ENCODE results near the gene GPR160. TPM values are rescaled to one million over a fixed set of nuclear protein-coding genes. Genes with fewer than 3 reads are reported as not detected.

Gene GPR160
- total and polyA plus RNA-seq, 4 donors = 1.0 to 12.9 (median 3.4) TPM

DNA sequence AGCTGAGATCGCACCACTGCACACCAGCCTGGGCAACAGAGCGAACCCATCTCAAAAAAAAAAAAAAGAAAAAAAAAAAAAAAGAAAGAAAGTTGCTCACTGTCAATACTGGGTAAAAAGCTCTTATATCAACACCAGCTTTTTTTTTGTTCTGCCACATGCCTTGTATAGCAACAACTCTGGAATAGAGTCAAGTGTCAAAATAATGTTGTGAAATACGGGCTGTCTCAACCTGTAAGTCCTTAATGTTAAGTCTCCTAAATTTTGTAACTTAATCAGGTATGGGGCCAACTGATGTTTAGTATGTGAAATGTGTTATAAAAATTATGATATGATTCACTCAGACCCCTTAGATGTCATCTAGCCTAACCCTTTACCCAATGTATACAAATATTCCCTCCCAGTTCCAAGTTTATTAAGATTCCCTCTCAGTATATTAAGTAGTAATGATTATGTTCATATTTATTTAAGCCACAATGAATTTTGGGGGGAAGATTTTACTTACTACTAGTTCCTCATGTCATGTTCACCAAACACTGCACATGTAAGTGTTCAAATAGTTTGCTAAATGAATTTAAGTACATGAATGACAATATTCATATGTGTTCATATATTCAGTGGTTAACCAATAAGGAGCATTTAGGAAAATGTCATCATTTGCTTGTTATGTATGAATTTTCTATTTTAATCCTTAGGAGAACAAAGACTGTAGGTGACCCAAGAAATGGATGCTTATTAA is 52.2 kb downstream of the GPR160 start:
- Histone ChIP-seq H3K36me3 (ENCODE audit: control insufficient read depth in 1 of 2, insufficient read depth in 2 of 2, low read length in 1 of 2) (peaks cover 0 to 6% of the 10 kb centered on the region in 2 donors), H3K27ac (ENCODE audit: low read depth in 1 of 2, low read length in 2 of 2) (no peak overlapping the region), H3K9me3 (ENCODE audit: control insufficient read depth, low read length) (no peaks in the 10 kb centered on the region), H3K4me3 (ENCODE audit: low read length in 2 of 2) (no peak overlapping the region), H3K4me1 (ENCODE audit: control insufficient read depth in 1 of 2, insufficient read depth in 2 of 2, low read length in 2 of 2) (no peaks in the 10 kb centered on the region), H3K27me3 (ENCODE audit: control insufficient read depth in 1 of 2, insufficient read depth in 2 of 2, low read length in 1 of 2) (no peaks in the 10 kb centered on the region)
- DNase-seq (no peak), ATAC-seq (ENCODE audit: low FRiP score) (no peak)
- WGBS, 2 donors = 86 to 92% methylated on average over 3 of the region's 3 CpGs
- intact Hi-C loops (cut with DNase I) = loop anchor here in 1 of 2 donors (10.0 kb wide), 1 partner anchor 95 kb away; no protein-coding TSS in a partner anchor

DNA sequence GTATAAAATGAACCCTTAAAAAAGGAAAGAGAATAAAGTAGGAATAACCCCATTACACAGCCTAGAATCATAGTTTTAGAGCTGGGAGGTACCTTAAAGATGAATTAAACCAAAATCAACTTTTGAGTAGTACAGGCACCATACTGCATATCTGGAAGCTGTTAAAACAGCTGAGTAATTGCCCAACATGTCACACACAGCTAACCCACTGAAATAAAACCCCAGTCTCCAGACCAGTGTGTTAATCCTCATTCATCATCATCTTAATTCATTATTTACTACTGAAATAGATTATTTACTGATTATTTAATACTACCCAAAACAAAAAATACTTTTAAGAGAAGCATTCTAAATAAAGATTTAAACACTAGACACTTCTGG is 52.8 kb downstream of the GPR160 start:
- no peak for DNase-seq
- Histone ChIP-seq H3K9me3 (ENCODE audit: control insufficient read depth, low read length) (no peaks in the 10 kb centered on the region), H3K27ac (ENCODE audit: low read depth in 1 of 2, low read length in 2 of 2) (no peak overlapping the region), H3K4me3 (ENCODE audit: low read length in 2 of 2) (no peak overlapping the region), H3K4me1 (ENCODE audit: control insufficient read depth in 1 of 2, insufficient read depth in 2 of 2, low read length in 2 of 2) (no peaks in the 10 kb centered on the region), H3K27me3 (ENCODE audit: control insufficient read depth in 1 of 2, insufficient read depth in 2 of 2, low read length in 1 of 2) (no peaks in the 10 kb centered on the region), H3K36me3 (ENCODE audit: control insufficient read depth in 1 of 2, insufficient read depth in 2 of 2, low read length in 1 of 2) (peaks cover 0 to 6% of the 10 kb centered on the region in 2 donors)
- intact Hi-C loops (cut with DNase I) = loop anchor here in 1 of 2 donors (10.0 kb wide), 1 partner anchor 96 kb away; no protein-coding TSS in a partner anchor
- ATAC-seq (ENCODE audit: low FRiP score) = no peak

GRCh38 chr3:170092907-170093306 is 55.1 kb downstream of the GPR160 start:
- no peak overlapping the region for H3K4me3 ChIP-seq (ENCODE audit: low read length in 2 of 2)
- intact Hi-C loops (cut with DNase I) = loop anchor here in 1 of 2 donors (10.0 kb wide), 1 partner anchor 98 kb away; no protein-coding TSS in a partner anchor
- peaks cover 2 to 7% of the 10 kb centered on the region in 2 donors for H3K36me3 ChIP-seq (ENCODE audit: control insufficient read depth in 1 of 2, insufficient read depth in 2 of 2, low read length in 1 of 2)
- H3K4me1 ChIP-seq (ENCODE audit: control insufficient read depth in 1 of 2, insufficient read depth in 2 of 2, low read length in 2 of 2) = no peaks in the 10 kb centered on the region
- no peak overlapping the region for H3K27ac ChIP-seq (ENCODE audit: low read depth in 1 of 2, low read length in 2 of 2)
- H3K27me3 ChIP-seq (ENCODE audit: control insufficient read depth in 1 of 2, insufficient read depth in 2 of 2, low read length in 1 of 2) = no peaks in the 10 kb centered on the region
- DNase-seq (no peak), ATAC-seq (ENCODE audit: low FRiP score) (no peak)
- H3K9me3 ChIP-seq (ENCODE audit: control insufficient read depth, low read length) = no peaks in the 10 kb centered on the region
- 93 to 97% methylated on average over 3 of the region's 3 CpGs for WGBS, 2 donors

- H3K4me3 ChIP-seq (ENCODE audit: low read length in 2 of 2) = no peak overlapping the region
- WGBS, 2 donors = 66 to 71% methylated on average over 4 of the region's 4 CpGs
- DNase-seq (no peak), ATAC-seq (ENCODE audit: low FRiP score) (no peak)
- H3K36me3 ChIP-seq (ENCODE audit: control insufficient read depth in 1 of 2, insufficient read depth in 2 of 2, low read length in 1 of 2) = peaks cover 4 to 7% of the 10 kb centered on the region in 2 donors
- no peaks in the 10 kb centered on the region for H3K4me1 ChIP-seq (ENCODE audit: control insufficient read depth in 1 of 2, insufficient read depth in 2 of 2, low read length in 2 of 2)
- no peaks in the 10 kb centered on the region for H3K9me3 ChIP-seq (ENCODE audit: control insufficient read depth, low read length)
- intact Hi-C loops (cut with DNase I) = loop anchor here in 1 of 2 donors (10.0 kb wide), 1 partner anchor 101 kb away; no protein-coding TSS in a partner anchor
- no peaks in the 10 kb centered on the region for H3K27me3 ChIP-seq (ENCODE audit: control insufficient read depth in 1 of 2, insufficient read depth in 2 of 2, low read length in 1 of 2)
- no peak overlapping the region for H3K27ac ChIP-seq (ENCODE audit: low read depth in 1 of 2, low read length in 2 of 2)
Observed at GRCh38 chr3:170095771-170096170, 58.0 kb downstream of the GPR160 start.

DNA sequence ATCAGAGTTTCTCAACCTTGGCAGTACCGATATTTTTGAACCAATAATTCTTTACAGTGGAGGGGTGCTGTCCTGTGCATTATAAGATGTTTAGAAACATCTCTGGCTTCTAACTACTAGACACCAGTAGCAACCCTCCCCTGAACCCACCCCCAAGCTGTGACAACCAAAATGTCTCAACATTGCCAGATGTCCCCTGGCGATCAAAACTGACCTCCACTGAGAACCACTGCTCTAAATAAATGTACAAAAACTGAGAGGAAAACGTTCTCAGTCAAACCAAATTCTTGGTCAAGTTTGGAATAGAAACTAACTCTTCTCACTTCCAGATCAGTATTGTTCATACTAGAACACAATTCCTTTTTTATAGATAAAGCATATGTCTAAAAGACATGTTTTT is 58.5 kb downstream of the GPR160 start:
- no peaks in the 10 kb centered on the region for H3K9me3 ChIP-seq (ENCODE audit: control insufficient read depth, low read length)
- no peak overlapping the region for H3K27ac ChIP-seq (ENCODE audit: low read depth in 1 of 2, low read length in 2 of 2)
- 82 to 83% methylated on average over 3 of the region's 3 CpGs for WGBS, 2 donors
- no peak overlapping the region for H3K4me3 ChIP-seq (ENCODE audit: low read length in 2 of 2)
- intact Hi-C loops (cut with DNase I) = loop anchor here in 1 of 2 donors (10.0 kb wide), 1 partner anchor 102 kb away; no protein-coding TSS in a partner anchor
- no peak for ATAC-seq (ENCODE audit: low FRiP score)
- peaks cover 4 to 7% of the 10 kb centered on the region in 2 donors for H3K36me3 ChIP-seq (ENCODE audit: control insufficient read depth in 1 of 2, insufficient read depth in 2 of 2, low read length in 1 of 2)
- H3K27me3 ChIP-seq (ENCODE audit: control insufficient read depth in 1 of 2, insufficient read depth in 2 of 2, low read length in 1 of 2) = no peaks in the 10 kb centered on the region
- no peak for DNase-seq
- H3K4me1 ChIP-seq (ENCODE audit: control insufficient read depth in 1 of 2, insufficient read depth in 2 of 2, low read length in 2 of 2) = no peaks in the 10 kb centered on the region

GRCh38 chr3:170098753-170099152 is 61.0 kb downstream of the GPR160 start:
- Histone ChIP-seq H3K4me3 (ENCODE audit: low read length in 2 of 2) (no peak overlapping the region), H3K27me3 (ENCODE audit: control insufficient read depth in 1 of 2, insufficient read depth in 2 of 2, low read length in 1 of 2) (no peaks in the 10 kb centered on the region), H3K27ac (ENCODE audit: low read depth in 1 of 2, low read length in 2 of 2) (no peak overlapping the region), H3K36me3 (ENCODE audit: control insufficient read depth in 1 of 2, insufficient read depth in 2 of 2, low read length in 1 of 2) (peaks cover 7 to 9% of the 10 kb centered on the region in 2 donors), H3K9me3 (ENCODE audit: control insufficient read depth, low read length) (no peaks in the 10 kb centered on the region), H3K4me1 (ENCODE audit: control insufficient read depth in 1 of 2, insufficient read depth in 2 of 2, low read length in 2 of 2) (no peaks in the 10 kb centered on the region)
- no peak for ATAC-seq (ENCODE audit: low FRiP score)
- intact Hi-C loops (cut with DNase I) = loop anchor here in 1 of 2 donors (10.0 kb wide), 1 partner anchor 104 kb away; no protein-coding TSS in a partner anchor
- no peak for DNase-seq
- 41 to 50% methylated on average over 1 of the region's 1 CpG for WGBS, 2 donors

- H3K27me3 ChIP-seq (ENCODE audit: control insufficient read depth in 1 of 2, insufficient read depth in 2 of 2, low read length in 1 of 2) = no peaks in the 10 kb centered on the region
- intact Hi-C loops (cut with DNase I) = no loop called here
- ATAC-seq (ENCODE audit: low FRiP score) = no peak
- no peak overlapping the region for H3K27ac ChIP-seq (ENCODE audit: low read depth in 1 of 2, low read length in 2 of 2)
- H3K9me3 ChIP-seq (ENCODE audit: control insufficient read depth, low read length) = no peaks in the 10 kb centered on the region
- no peak for DNase-seq
- no peaks in the 10 kb centered on the region for H3K4me1 ChIP-seq (ENCODE audit: control insufficient read depth in 1 of 2, insufficient read depth in 2 of 2, low read length in 2 of 2)
- H3K36me3 ChIP-seq (ENCODE audit: control insufficient read depth in 1 of 2, insufficient read depth in 2 of 2, low read length in 1 of 2) = peaks cover 3 to 10% of the 10 kb centered on the region in 2 donors
- 81 to 86% methylated on average over 1 of the region's 1 CpG for whole genome bisulfite sequencing, 2 donors
- no peak overlapping the region for H3K4me3 ChIP-seq (ENCODE audit: low read length in 2 of 2)
Observed at GRCh38 chr3:170100944-170101343, 63.1 kb downstream of the GPR160 start.

DNA sequence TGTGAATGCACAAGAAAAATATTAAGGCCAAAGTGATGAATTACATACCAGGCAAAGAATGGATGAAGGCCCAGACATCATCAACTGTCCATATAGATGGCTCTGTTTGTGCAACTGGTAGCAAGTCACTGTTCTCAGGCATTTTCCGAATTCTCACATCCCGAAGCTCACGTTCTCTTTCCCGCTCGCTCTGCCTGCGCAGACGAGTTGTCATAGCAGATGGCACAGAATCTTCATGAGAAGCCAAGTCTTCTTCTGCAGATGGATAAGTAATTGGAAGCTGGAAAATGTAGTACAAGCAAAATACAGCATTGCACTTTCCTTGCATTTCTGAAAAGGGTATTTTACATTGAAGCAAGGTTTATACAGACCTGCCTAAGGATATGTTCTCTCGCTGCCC is 64.6 kb downstream of the GPR160 start:
- no peaks in the 10 kb centered on the region for H3K4me1 ChIP-seq (ENCODE audit: control insufficient read depth in 1 of 2, insufficient read depth in 2 of 2, low read length in 2 of 2)
- DNase-seq = no peak
- peaks cover 0 to 8% of the 10 kb centered on the region in 2 donors for H3K36me3 ChIP-seq (ENCODE audit: control insufficient read depth in 1 of 2, insufficient read depth in 2 of 2, low read length in 1 of 2)
- WGBS, 2 donors = 90 to 94% methylated on average over 8 of the region's 8 CpGs
- H3K4me3 ChIP-seq (ENCODE audit: low read length in 2 of 2) = no peak overlapping the region
- H3K27me3 ChIP-seq (ENCODE audit: control insufficient read depth in 1 of 2, insufficient read depth in 2 of 2, low read length in 1 of 2) = no peaks in the 10 kb centered on the region
- no peak for ATAC-seq (ENCODE audit: low FRiP score)
- H3K9me3 ChIP-seq (ENCODE audit: control insufficient read depth, low read length) = no peaks in the 10 kb centered on the region
- H3K27ac ChIP-seq (ENCODE audit: low read depth in 1 of 2, low read length in 2 of 2) = no peak overlapping the region
- intact Hi-C loops (cut with DNase I) = no loop called here

GRCh38 chr3:170107941-170108340 is 70.1 kb downstream of the GPR160 start:
- 97% methylated on average over 1 of the region's 1 CpG for WGBS, 2 donors
- Histone ChIP-seq H3K27me3 (ENCODE audit: control insufficient read depth in 1 of 2, insufficient read depth in 2 of 2, low read length in 1 of 2) (no peaks in the 10 kb centered on the region), H3K9me3 (ENCODE audit: control insufficient read depth, low read length) (no peaks in the 10 kb centered on the region), H3K4me1 (ENCODE audit: control insufficient read depth in 1 of 2, insufficient read depth in 2 of 2, low read length in 2 of 2) (no peaks in the 10 kb centered on the region), H3K4me3 (ENCODE audit: low read length in 2 of 2) (no peak overlapping the region), H3K36me3 (ENCODE audit: control insufficient read depth in 1 of 2, insufficient read depth in 2 of 2, low read length in 1 of 2) (peaks cover 0 to 1% of the 10 kb centered on the region in 2 donors), H3K27ac (ENCODE audit: low read depth in 1 of 2, low read length in 2 of 2) (no peak overlapping the region)
- ATAC-seq (ENCODE audit: low FRiP score) (no peak), DNase-seq (no peak)
- intact Hi-C loops (cut with DNase I) = no loop called here
